OCI-LY3 (cell line): ENCODE measurements around the gene NMBR.

Source experiments
- EZH2phosphoT487 ChIP-seq: fragments of 200-600 bp; shearing (Covaris generic); IDR thresholded peaks from 2 replicates; pipeline ENCODE4 v1.6.1; 2018; ENCODE audit warnings: antibody characterized with exemption, mixed run types, low read depth
- TF ChIP-seq, protein P1 (sequence below): fragments of 200-600, 300-600 bp; sonication (generic); IDR thresholded peaks from 2 replicates; pipeline ENCODE4 v1.5.1; 2014; ENCODE audit warnings: antibody characterized with exemption, low read length, low read depth

GRCh38 chr6:142178129-142178528 lies 31.2 kb upstream of the NMBR start:
- TF ChIP-seq, protein P1, sequence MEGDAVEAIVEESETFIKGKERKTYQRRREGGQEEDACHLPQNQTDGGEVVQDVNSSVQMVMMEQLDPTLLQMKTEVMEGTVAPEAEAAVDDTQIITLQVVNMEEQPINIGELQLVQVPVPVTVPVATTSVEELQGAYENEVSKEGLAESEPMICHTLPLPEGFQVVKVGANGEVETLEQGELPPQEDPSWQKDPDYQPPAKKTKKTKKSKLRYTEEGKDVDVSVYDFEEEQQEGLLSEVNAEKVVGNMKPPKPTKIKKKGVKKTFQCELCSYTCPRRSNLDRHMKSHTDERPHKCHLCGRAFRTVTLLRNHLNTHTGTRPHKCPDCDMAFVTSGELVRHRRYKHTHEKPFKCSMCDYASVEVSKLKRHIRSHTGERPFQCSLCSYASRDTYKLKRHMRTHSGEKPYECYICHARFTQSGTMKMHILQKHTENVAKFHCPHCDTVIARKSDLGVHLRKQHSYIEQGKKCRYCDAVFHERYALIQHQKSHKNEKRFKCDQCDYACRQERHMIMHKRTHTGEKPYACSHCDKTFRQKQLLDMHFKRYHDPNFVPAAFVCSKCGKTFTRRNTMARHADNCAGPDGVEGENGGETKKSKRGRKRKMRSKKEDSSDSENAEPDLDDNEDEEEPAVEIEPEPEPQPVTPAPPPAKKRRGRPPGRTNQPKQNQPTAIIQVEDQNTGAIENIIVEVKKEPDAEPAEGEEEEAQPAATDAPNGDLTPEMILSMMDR, result no peak
- no peak for TF ChIP-seq EZH2phosphoT487
